WI38 (cell line): Measurements from ENCODE around the gene FAM47E.

Experiments
- H3K4me3 ChIP-seq: 2 replicates; pipeline ENCODE4 v1.5.1; 2011; ENCODE audit warnings: low read depth, mild to moderate bottlenecking, control low read depth, low read length
- TF ChIP-seq, protein P1 (sequence below): IDR thresholded peaks from 2 replicates; pipeline ENCODE4 v1.5.1; 2012; ENCODE audit warnings: low read depth, mild to moderate bottlenecking, control low read depth, low read length

The FAM47E gene

DNA sequence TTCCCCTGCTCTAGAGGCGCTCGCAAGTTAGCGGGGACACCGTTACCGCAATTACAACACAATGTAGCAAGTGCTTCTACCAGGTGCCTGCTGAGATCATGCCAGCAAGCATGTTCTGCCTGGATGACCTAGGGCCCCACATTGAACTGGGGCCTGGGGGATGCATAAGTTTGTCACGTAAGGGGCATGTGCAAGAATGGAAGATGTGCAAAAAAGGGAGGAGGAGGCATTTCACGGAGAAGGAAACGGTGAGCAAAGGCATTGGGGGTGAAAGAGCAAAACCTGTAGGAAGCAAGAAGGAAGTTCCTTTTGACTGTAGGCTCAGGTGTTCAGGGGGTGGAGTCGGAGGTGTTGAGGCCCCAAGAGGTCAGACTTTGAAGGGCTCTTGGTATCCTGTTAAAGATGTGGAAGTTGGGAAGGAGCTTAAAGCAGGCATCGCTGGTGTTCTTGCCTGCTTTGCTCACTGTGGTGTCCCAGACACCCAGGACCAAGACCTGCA lies 37.3 kb upstream of the FAM47E start:
- H3K4me3 ChIP-seq, result peak overlapping the region; percentile 83
- TF ChIP-seq, protein P1, sequence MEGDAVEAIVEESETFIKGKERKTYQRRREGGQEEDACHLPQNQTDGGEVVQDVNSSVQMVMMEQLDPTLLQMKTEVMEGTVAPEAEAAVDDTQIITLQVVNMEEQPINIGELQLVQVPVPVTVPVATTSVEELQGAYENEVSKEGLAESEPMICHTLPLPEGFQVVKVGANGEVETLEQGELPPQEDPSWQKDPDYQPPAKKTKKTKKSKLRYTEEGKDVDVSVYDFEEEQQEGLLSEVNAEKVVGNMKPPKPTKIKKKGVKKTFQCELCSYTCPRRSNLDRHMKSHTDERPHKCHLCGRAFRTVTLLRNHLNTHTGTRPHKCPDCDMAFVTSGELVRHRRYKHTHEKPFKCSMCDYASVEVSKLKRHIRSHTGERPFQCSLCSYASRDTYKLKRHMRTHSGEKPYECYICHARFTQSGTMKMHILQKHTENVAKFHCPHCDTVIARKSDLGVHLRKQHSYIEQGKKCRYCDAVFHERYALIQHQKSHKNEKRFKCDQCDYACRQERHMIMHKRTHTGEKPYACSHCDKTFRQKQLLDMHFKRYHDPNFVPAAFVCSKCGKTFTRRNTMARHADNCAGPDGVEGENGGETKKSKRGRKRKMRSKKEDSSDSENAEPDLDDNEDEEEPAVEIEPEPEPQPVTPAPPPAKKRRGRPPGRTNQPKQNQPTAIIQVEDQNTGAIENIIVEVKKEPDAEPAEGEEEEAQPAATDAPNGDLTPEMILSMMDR, result no peak

DNA sequence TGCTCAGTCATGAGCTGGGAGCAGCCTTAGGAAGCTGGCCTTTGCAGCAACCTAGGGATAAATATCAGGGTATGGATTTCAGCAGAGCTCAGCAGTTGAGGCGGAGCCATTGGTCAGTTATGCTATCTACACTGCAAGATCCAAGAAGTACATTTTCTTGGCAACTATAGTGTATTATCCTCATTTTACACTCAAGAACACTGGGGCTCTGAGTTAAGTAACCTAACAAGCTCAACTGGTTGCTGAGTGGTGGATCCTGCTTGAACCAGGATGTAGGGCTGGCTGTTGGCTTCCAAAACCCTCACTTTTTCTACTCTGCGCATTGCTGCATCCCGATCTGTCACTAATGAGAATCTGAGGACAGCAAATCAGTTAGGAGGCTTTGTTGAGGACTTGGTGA lies 36.4 kb upstream of the FAM47E start:
- no peak overlapping the region for H3K4me3 ChIP-seq
- TF ChIP-seq, protein P1, result no peak

DNA sequence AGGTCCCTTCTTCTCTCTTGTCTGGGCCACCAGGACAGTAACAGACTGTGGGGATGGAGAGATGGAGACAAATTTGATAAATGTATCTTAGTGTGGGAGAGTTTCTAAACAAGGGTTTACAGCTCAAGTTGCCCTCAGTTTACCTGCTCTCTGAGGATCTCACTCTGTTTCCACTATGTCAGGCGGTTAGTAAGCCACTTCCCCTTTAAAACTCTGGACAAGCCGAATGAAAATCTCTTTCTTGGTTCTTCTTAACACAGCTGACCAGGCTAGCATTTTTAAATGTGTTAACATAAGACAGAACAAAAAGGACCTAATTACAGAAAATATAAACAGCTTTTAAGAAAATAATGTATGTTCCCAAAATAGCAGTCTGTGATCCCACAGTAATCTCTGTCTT lies 35.0 kb upstream of the FAM47E start:
- H3K4me3 ChIP-seq, result no peak overlapping the region
- TF ChIP-seq, protein P1, result no peak

DNA sequence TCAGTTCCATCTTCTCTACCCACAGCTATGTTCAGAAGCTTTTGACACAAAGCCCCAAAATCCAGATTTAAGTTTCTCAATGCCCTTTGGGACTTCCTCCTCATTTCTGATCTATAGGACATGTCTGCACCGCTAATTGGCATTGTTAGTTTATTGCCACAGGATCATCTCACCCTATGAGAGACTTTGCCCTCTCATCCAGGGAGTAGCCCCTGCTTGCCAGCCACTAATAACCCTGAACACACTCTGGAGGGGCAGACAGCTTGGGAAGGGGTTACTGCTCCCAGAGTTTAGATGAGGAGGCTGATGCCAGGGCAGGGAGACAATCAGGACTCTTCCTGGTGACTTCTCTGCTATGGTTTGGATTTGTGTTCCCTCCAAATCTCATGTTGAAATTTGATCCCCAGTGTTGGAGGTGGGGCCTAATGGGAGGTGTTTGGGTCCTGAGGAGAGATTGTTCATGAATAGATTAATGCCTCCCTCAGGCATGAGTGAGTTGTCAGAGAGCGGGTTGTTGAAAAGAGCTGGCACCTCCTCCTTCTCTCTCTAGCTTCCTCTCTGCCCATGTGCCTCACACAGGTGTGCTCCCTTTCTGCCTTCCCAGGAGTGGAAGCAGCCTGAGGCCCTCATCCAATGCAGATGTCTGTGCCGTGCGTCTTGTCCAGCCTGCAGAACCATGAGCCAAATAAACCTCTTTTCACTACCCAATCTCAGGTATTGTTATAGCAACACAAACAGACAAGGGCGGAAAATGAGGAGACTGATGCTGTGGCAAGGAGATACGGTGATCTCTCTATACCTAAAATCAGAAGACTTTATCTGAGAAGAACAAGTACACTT lies 34.3 kb upstream of the FAM47E start:
- TF ChIP-seq, protein P1, result no peak
- no peak overlapping the region for H3K4me3 ChIP-seq

DNA sequence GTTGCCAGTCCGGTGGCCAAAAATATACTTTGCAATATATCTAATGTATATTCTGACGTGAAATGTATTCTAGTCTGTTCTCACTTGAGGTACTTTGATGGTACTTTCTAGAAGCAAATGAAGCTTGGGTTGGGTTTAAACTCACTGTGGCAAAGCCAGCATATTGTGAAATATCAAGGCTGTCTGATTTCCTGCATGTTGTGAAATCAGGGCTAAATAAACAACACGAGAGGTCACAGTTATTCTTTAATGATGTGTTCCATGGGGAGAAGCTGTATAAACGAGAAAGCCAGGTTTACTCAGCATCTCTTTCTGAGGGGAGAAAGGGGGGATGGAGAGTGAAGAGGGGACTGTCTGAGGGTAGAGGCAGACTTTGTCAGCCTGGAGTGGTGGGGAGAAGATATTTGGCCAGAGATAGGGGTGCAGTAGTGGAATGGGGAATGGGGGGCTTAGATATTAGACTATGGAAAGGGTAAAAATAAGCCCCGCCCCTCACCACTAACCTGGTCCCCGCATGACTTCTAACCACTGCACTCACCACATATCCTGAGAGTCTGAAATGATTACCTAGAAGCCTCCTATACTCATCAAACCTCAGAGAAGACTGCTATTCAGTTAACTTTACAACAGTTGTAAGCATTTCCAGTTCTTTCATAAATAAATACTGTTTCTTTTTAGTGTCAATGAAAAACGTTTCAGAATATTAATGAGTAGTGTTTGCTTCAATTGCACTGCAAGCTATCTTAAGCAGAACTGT lies 32.0 kb upstream of the FAM47E start:
- H3K4me3 ChIP-seq, result no peak overlapping the region

DNA sequence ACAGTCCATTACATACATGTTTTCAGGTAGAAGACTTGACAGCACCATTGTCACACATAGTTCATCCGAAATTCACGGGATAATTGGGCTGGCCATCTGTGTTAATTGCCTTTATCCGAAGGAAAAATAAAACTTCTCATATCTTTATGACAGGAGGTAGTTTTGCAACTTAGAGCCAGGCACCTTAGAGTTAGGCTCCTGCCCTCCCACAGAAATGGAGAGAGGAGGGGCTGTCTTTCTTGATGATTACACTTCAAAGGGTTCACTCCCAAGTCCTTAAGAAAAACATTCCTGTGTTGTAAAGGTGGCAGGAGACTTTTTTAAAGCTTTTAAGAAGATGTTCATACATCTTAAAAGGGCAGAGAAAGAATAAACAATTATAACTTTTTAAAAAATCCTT lies 27.4 kb upstream of the FAM47E start:
- H3K4me3 ChIP-seq, result no peak overlapping the region
- TF ChIP-seq, protein P1, result no peak

More for the DNA sequence above, 32.0 kb upstream of the FAM47E start:
- TF ChIP-seq, protein P1, result no peak

DNA sequence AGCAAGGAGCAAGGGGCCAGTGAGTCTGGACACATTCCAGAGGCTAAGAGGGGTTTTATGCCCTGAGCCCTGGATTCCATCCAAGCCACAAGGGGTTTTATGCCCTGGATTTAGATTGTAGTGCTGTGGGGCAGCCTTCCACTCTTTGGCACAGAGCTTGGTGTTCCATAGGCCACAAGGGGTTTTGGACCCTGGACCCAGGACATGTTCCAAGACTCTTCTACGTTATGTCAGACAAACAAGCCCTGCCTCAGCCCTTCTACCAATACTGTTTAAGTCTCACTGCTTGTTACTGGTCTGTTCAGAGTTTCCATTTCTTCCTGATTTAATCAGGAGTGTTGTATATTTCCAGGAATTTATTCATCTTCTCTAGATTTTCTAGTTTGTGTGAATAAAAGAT lies 25.1 kb upstream of the FAM47E start:
- TF ChIP-seq, protein P1, result no peak
- H3K4me3 ChIP-seq, result no peak overlapping the region
